NCI-H1105 treated with DMSO at 0.1 percent for 48 hours (cell line): ENCODE data around the gene ATP8B3.

Source experiments
- DNase-seq: peaks from one replicate; lab custom pipeline; 2025; lab: John Stamatoyannopoulos, UW

The ATP8B3 gene

GRCh38 chr19:1796395-1797142, 15.5 kb downstream of the ATP8B3 start:
- DNase-seq = no peak

GRCh38 chr19:1794424-1795172, 17.5 kb downstream of the ATP8B3 start:
- no peak for DNase-seq

DNA sequence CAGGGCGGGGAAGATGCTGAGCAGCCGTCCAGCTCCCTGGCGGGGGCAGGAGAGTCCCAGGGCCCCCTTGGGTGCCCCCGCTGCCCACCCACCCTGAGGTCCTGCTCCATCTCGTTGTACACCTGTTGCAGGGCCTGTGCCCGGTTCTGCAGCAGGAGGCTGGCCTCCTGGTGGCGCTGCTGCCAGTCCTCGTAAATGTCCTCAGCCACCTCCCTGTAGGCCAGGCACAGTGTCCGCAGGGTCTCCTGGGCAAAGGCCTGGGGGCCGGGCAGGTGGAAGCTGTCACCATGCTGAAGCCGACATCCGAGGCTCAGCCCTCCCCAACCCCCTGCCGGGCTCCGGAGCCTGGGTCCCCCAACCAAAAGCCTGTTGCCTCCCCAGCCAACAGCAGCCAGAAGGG, 20.2 kb downstream of the ATP8B3 start:
- no peak for DNase-seq

GRCh38 chr19:1790054-1790792, 21.9 kb downstream of the ATP8B3 start:
- no peak for DNase-seq

- DNase-seq = no peak
Observed at GRCh38 chr19:1789261-1790041, 22.6 kb downstream of the ATP8B3 start.

DNA sequence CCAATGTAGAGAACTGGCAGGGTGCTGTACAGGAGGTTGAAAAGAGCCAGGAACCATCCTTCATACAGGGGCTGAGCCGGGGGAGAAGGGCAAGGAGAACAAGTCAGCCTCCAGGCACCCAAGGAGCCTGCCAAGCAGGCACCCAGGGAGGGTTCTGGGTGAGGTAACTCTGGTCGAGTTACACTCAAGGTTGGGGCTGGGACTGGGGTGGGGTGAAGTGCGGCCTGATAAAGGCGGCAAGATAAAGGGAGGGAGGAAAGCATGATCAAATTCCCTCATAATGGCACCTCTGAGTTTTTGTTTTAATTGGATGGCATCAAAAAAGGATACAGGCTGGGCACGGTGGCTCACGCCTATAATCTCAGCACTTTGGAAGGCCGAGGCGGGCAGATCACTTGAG, 25.0 kb downstream of the ATP8B3 start:
- no peak for DNase-seq

DNA sequence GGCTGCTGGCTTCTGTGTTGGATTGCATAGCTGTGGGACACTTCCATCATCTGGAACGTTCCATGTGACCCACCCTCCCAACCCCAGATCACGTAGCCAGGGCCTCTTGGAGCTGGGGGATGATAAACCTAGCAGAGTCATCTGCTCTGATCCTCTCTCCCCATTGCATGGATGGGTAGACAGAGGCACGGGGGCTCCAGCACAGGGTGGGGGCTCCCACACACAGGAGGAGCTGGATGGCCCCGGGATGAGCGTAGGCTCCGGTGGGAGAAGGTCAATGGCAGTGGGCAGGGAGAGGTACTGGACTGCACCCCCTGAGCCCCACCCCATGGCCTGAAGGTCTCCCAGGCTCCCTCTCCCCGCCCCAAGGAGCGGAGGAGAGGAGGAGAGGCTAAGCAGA, 25.4 kb downstream of the ATP8B3 start:
- no peak for DNase-seq

DNA sequence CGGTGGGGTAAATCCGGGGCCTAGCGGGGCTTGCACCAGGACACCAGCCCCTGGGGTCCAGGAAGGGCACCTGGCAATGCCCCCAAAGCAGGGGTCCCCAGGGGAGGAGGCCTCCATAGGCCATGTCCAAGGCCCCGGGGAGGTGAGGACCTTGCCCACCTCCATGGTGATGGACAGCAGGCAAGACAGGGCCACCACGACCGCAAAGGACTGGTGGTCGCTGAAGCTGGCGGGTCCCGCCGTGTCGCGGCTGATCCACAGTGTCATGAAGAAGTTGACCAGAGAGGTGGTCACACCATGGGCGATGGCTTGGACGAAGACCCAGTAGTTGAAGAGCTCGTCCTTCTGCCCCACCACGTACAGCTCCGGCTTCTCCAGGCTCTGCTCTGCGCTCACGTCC, 26.8 kb downstream of the ATP8B3 start:
- no peak for DNase-seq

DNA sequence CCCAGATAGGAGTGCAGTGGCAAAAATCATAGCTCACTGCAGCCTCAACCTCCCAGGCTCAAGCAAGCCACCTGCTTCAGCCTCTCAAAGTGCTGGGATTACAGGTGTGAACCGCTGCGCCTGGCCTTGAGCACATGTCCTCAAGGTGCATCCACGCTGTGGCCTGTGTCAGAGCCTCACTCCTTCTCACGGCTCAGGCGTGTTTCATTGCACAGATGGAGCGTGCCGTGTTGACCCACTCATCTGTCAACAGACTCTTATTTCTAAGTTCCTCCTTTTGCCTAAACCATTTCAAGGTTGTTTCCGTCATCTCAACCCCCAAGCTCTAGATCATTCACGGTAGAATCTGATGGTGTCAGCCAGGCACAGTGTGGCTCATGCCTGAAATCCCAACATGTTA, 28.2 kb downstream of the ATP8B3 start:
- DNase-seq = no peak

GRCh38 chr19:1783354-1783753, 28.7 kb downstream of the ATP8B3 start:
- no peak for DNase-seq

- DNase-seq = no peak
Observed at GRCh38 chr19:1782521-1782920, 29.6 kb downstream of the ATP8B3 start.

GRCh38 chr19:1780272-1780958, 31.7 kb downstream of the ATP8B3 start:
- DNase-seq = no peak

DNA sequence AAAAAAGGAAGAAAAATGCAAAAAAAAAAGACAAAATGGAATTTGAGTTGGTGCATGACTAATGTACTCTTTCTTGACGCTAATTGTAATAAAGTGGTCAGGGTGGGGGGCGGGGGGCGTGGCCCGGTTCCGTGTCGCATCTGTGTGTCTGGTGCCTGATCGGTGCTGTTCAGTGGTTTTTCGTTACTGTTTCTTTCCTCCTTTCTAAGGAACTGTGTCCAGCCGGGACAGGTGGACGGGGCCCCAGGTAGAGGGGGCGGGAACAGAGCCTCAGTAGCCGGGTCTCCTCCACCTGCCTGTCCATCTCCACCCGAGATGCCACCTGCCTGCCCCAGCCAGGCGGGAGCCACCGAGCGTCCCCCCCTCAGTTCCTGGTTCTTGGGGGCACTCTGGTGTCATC, 32.5 kb downstream of the ATP8B3 start:
- no peak for DNase-seq

DNA sequence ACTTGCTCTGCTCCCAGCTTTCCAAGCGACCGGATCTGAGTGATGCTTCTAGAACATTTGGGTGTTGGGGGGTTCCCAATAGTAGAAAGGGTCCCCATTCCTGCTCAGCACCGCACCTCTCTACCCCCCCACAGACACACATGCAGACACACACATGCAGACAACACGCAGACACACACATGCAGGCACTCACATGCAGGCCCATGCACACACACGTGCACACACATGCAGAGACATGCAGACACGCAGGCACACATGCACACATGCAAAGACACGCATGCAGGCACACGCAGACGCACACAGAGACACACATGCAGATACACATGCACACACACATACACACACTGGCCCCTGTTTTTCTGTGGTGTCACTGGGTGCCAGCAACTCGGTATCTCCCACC, 34.9 kb downstream of the ATP8B3 start:
- DNase-seq = no peak

GRCh38 chr19:1776606-1777147, 35.4 kb downstream of the ATP8B3 start:
- DNase-seq = no peak

- DNase-seq = no peak
Observed at GRCh38 chr19:1775951-1776605, 36.0 kb downstream of the ATP8B3 start.

DNA sequence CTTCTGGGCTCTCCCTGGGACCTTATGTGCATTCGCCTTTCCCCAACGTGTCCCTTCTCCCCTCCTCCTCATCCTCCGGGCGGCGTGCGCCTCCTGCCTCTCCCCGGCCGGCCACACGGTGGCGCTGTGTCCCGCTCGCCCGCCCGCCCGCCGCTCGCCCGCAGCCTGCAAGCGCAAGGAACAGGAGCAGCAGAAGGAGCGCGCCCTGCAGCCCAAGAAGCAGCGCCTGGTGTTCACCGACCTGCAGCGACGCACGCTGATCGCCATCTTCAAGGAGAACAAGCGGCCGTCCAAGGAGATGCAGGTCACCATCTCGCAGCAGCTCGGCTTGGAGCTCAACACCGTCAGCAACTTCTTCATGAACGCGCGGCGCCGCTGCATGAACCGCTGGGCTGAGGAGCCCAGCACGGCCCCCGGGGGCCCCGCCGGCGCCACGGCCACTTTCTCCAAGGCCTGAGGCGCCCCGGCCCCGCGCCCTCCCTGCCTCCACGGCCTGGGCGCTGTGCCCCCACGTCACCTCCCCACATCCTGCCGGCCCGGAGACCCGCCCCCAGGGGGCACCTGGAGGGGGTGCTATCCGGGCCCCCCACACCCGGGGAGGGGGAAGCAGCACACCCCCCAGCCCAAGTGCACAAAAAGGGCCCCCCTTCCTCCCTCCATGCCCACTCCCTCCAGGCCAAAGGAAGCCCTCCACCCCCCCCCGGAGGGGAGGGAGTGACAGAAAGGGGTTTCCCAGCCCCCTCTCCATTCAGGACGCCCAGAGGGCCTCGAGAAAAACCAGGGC, 36.9 kb downstream of the ATP8B3 start:
- DNase-seq = no peak

- DNase-seq = no peak
Observed at GRCh38 chr19:1773184-1773583, 38.9 kb downstream of the ATP8B3 start.

GRCh38 chr19:1770866-1771576, 41.1 kb downstream of the ATP8B3 start:
- no peak for DNase-seq
